ENCODE results near the gene NCBP3. TPM values are rescaled to one million over a fixed set of nuclear protein-coding genes. Genes with fewer than 3 reads are reported as not detected.

NCBP3 gene
- total and polyA plus RNA-seq, 2 donors (not counting 3 experiments of a cell fraction or from before 2014, with no cell fraction given) = 18.2 to 51.1 TPM

GRCh38 chr17:3880983-3881382, 34.9 kb upstream of the NCBP3 start:
- H3K9ac ChIP-seq (replicated peaks; ENCODE audit: extremely low read depth, insufficient read depth, low read length) = no peak overlapping the region
- TF ChIP-seq POLR2A (IDR thresholded peaks at IDR 0.05; ENCODE audit: low read depth, low read length) = no peak
- TF ChIP-seq CTCF (IDR thresholded peaks at IDR 0.05; ENCODE audit: extremely low read depth in 1 of 2, insufficient read depth in 1 of 2, low read depth in 1 of 2, low read length in 2 of 2) = no peak
- TF ChIP-seq MYC (IDR thresholded peaks at IDR 0.05; ENCODE audit: low read depth, low read length) = no peak
- no peak for TF ChIP-seq FOS (IDR thresholded peaks at IDR 0.05; ENCODE audit: borderline replicate concordance, insufficient read depth, low read length)
- TF ChIP-seq GATA2 (IDR thresholded peaks at IDR 0.05; ENCODE audit: insufficient read depth, insufficient read length, low read depth, low read length) = no peak
- no peak for TF ChIP-seq EZH2 (IDR thresholded peaks at IDR 0.05; ENCODE audit: borderline replicate concordance, low read depth, low read length, severe bottlenecking)
- H3K27ac ChIP-seq (ENCODE audit: insufficient read depth, low read depth, low read length) = no peak overlapping the region
- H3K36me3 ChIP-seq (ENCODE audit: control insufficient read depth in 2 of 2, extremely low read depth in 1 of 2, insufficient read depth in 2 of 2, low read length in 2 of 2) = peaks cover 0 to 3% of the 10 kb centered on the region in 2 experiments
- no peak overlapping the region for H3K4me2 ChIP-seq (ENCODE audit: insufficient read depth, low read length)
- H2AFZ ChIP-seq (ENCODE audit: low read depth, low read length) = no peak overlapping the region
- FAIRE-seq = no peak
- no TSS peak for BruUV-seq (replicated peaks)
- H3K9me1 ChIP-seq (replicated peaks; ENCODE audit: control insufficient read depth, extremely low read depth, insufficient read depth, low read length) = no peaks in the 10 kb centered on the region
- intact Hi-C loops (cut with micrococcal nuclease) (no loop called here), dilution Hi-C loops (cut with MboI; ENCODE audit: extremely low pct_ligation_motif_present, low sequenced_read_pairs) (no loop called here)
- H3K79me2 ChIP-seq (ENCODE audit: control insufficient read depth, insufficient read depth, low read length) = no peaks in the 10 kb centered on the region
- no peaks in the 10 kb centered on the region for H3K9me3 ChIP-seq (replicated peaks; ENCODE audit: control insufficient read depth, insufficient read depth, low read length)
- no peak for DNase-seq (ENCODE audit: low read depth, low spot score)
- no peaks in the 10 kb centered on the region for H3K27me3 ChIP-seq (ENCODE audit: control insufficient read depth in 2 of 2, insufficient read depth in 2 of 2, low read length in 2 of 2)
- POLR2A ChIA-PET = no interaction called here
- H3K4me1 ChIP-seq (ENCODE audit: control insufficient read depth, extremely low read depth, insufficient read depth, low read length) = peaks cover 7% of the 10 kb centered on the region
- no peaks in the 10 kb centered on the region for H4K20me1 ChIP-seq (replicated peaks; ENCODE audit: control insufficient read depth, extremely low read depth, insufficient read depth, low read length)
- CTCF ChIA-PET = interaction anchor here (0.6 to 1.5 kb wide), 2 partner anchors 12 to 35 kb away, joined by 3 read pairs; partner anchors contain the start of genes CAMKK1 and NCBP3
- H3K4me3 ChIP-seq (replicated peaks in 1 of 3; ENCODE audit: insufficient read depth in 1 of 3, low read depth in 1 of 3, low read length in 3 of 3) = no peak overlapping the region

Data from endothelial cell of umbilical vein (primary cell).